Activated naive CD4-positive, alpha-beta T cell treated with anti-CD3 and anti-CD28 coated beads, Interleukin-2, amount 50 U/mL, for 24 hours (primary cell): ENCODE data around the gene SYNE3.

Experiments
- H3K27ac Mint-ChIP-seq: one replicate; pipeline ENCODE4 v1.8.0; 2021; ENCODE audit warnings: mild to moderate bottlenecking, mixed read lengths
- H3K27me3 Mint-ChIP-seq: one replicate; pipeline ENCODE4 v1.8.0; 2021; ENCODE audit warnings: mixed read lengths
- H3K36me3 Mint-ChIP-seq: one replicate; pipeline ENCODE4 v1.8.0; 2021; ENCODE audit warnings: mixed read lengths
- H3K4me1 Mint-ChIP-seq: one replicate; pipeline ENCODE4 v1.8.0; 2021; ENCODE audit warnings: mixed read lengths
- H3K4me3 Mint-ChIP-seq: one replicate; pipeline ENCODE4 v1.8.0; 2021; ENCODE audit warnings: mild to moderate bottlenecking, mixed read lengths
- H3K9me3 Mint-ChIP-seq: one replicate; pipeline ENCODE4 v1.8.0; 2021; ENCODE audit warnings: mixed read lengths

SYNE3 gene

GRCh38 chr14:95533822-95534221 lies 17.4 kb upstream of the SYNE3 start:
- no peaks in the 10 kb centered on the region for H3K27me3 Mint-ChIP-seq
- peak overlapping the region; percentile 95 for H3K27ac Mint-ChIP-seq
- H3K36me3 Mint-ChIP-seq: peaks cover 16% of the 10 kb centered on the region
- H3K9me3 Mint-ChIP-seq: no peaks in the 10 kb centered on the region
- H3K4me1 Mint-ChIP-seq: peaks cover 77% of the 10 kb centered on the region
- H3K4me3 Mint-ChIP-seq: peak overlapping the region; percentile 96

GRCh38 chr14:95533391-95533821 lies 17.0 kb upstream of the SYNE3 start:
- Mint-ChIP-seq H3K27me3 (no peaks in the 10 kb centered on the region), H3K9me3 (no peaks in the 10 kb centered on the region), H3K36me3 (peaks cover 16% of the 10 kb centered on the region), H3K27ac (peak overlapping the region; percentile 95), H3K4me1 (peaks cover 73% of the 10 kb centered on the region), H3K4me3 (peak overlapping the region; percentile 96)

GRCh38 chr14:95531969-95532368 lies 15.5 kb upstream of the SYNE3 start:
- H3K4me1 Mint-ChIP-seq: peaks cover 69% of the 10 kb centered on the region
- H3K36me3 Mint-ChIP-seq: peaks cover 16% of the 10 kb centered on the region
- H3K9me3 Mint-ChIP-seq: no peaks in the 10 kb centered on the region
- H3K4me3 Mint-ChIP-seq: peak overlapping the region; percentile 96
- no peaks in the 10 kb centered on the region for H3K27me3 Mint-ChIP-seq
- peak overlapping the region; percentile 36 for H3K27ac Mint-ChIP-seq

DNA sequence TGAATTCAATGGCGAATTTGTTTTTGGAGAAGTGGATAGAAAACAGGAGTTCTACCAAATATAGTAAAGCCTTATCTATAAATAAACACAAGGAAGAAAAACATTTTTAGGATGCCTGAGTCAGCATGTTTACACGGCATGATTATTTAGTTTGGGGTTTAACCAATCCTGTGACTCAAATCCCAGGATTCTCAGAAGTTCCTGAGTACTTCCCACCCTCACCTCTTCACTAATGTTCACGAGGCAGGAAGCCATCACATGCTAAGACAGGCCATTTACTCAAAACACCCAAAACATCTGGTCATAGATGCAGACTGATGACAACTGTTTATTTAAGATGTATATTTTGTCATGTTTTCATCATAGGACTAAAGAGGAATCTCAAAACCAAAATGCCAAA lies 15.0 kb upstream of the SYNE3 start:
- no peaks in the 10 kb centered on the region for H3K9me3 Mint-ChIP-seq
- H3K27ac Mint-ChIP-seq: peak overlapping the region; percentile 30
- no peaks in the 10 kb centered on the region for H3K27me3 Mint-ChIP-seq
- H3K4me1 Mint-ChIP-seq: peaks cover 68% of the 10 kb centered on the region
- H3K36me3 Mint-ChIP-seq: peaks cover 16% of the 10 kb centered on the region
- peak overlapping the region; percentile 36 for H3K4me3 Mint-ChIP-seq

GRCh38 chr14:95530473-95531276 lies 14.2 kb upstream of the SYNE3 start:
- Mint-ChIP-seq H3K27me3 (no peaks in the 10 kb centered on the region), H3K27ac (no peak overlapping the region), H3K4me3 (peak overlapping the region; percentile 55), H3K36me3 (peaks cover 16% of the 10 kb centered on the region), H3K9me3 (no peaks in the 10 kb centered on the region), H3K4me1 (peaks cover 68% of the 10 kb centered on the region)

- Mint-ChIP-seq H3K4me1 (peaks cover 79% of the 10 kb centered on the region), H3K36me3 (peaks cover 16% of the 10 kb centered on the region), H3K27me3 (no peaks in the 10 kb centered on the region), H3K27ac (peak overlapping the region; percentile 55), H3K4me3 (no peak overlapping the region), H3K9me3 (no peaks in the 10 kb centered on the region)
Measured at GRCh38 chr14:95529216-95529615, 12.8 kb upstream of the SYNE3 start.

DNA sequence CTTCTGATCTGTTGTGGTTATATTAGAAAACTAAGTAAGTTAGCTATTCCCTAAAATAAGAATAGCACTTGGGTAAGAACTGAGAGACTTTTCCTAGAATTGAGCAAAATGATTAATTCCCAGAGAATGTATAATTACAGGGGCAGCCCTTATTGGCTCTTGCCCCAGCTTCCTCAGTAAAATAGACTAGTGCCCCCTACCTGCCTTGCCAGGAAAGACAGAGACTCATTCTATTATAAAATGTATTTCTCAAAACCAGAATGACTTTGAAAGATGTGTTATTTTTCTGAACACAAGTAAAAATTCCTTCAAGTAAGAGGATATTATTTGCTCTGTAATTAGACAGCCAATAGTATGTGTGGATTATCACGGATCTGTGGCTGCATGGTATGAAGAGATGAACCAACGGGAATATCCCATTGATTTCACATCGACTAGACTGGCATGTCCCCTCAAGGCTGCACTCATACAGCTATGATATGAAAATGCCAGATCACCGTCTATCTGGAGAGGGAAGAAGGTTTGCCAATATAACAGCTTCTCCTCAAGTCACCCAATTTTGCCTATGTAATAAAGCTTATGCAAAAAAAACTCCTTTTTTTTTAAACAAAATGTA lies 11.0 kb upstream of the SYNE3 start:
- peaks cover 83% of the 10 kb centered on the region for H3K4me1 Mint-ChIP-seq
- peaks cover 8% of the 10 kb centered on the region for H3K36me3 Mint-ChIP-seq
- no peaks in the 10 kb centered on the region for H3K27me3 Mint-ChIP-seq
- H3K9me3 Mint-ChIP-seq: no peaks in the 10 kb centered on the region
- peak overlapping the region; percentile 86 for H3K27ac Mint-ChIP-seq
- H3K4me3 Mint-ChIP-seq: peak overlapping the region; percentile 51

GRCh38 chr14:95526483-95527386 lies 10.3 kb upstream of the SYNE3 start:
- Mint-ChIP-seq H3K27ac (peak overlapping the region; percentile 86), H3K4me1 (peaks cover 83% of the 10 kb centered on the region), H3K9me3 (no peaks in the 10 kb centered on the region), H3K4me3 (no peak overlapping the region), H3K27me3 (no peaks in the 10 kb centered on the region), H3K36me3 (peaks cover 1% of the 10 kb centered on the region)

- Mint-ChIP-seq H3K4me1 (peaks cover 80% of the 10 kb centered on the region), H3K9me3 (no peaks in the 10 kb centered on the region), H3K27me3 (no peaks in the 10 kb centered on the region), H3K36me3 (no peaks in the 10 kb centered on the region), H3K4me3 (no peak overlapping the region), H3K27ac (peak overlapping the region; percentile 81)
Measured at GRCh38 chr14:95525999-95526398, 9.5 kb upstream of the SYNE3 start.

DNA sequence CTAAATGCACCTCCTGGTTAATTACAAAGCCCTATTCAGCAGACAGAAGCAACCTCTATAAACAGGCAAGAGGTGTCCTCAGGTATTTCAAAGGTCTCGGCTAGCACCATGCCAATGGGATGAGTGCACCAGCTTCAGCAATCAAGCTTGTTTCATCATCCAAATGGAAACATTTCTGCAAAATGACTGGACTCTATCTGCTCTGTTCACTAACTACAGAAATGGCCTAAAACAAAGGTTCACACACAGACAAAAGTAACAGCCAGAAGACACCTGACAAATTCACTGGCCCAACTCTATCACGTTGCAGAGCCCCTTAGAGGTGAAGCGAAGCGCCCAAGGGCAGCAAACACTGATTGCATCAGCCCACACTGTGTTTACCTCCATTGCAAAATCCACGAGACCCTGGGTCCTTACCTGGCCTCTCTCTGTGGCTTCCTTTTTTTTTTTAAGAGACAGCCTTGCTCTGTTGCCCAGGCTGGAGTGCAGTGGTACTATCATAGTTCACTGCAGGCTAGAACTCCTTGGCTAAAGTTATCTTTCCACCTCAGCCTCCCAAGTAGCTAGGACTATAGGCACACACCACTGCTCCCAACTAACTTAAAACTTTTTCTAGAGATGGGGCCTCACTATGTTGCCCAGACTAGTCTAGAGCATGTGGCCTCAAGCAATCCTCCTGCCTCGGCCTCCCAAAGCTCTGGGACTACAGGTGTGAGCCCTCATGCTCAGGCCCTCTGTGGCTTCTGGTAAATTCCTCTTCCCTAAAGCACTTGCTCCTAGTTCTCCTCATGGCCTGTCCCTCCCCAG lies 8.5 kb upstream of the SYNE3 start:
- Mint-ChIP-seq H3K27ac (peak overlapping the region; percentile 98), H3K36me3 (no peaks in the 10 kb centered on the region), H3K9me3 (no peaks in the 10 kb centered on the region), H3K27me3 (no peaks in the 10 kb centered on the region), H3K4me3 (peak overlapping the region; percentile 82), H3K4me1 (peaks cover 76% of the 10 kb centered on the region)

GRCh38 chr14:95523815-95524448 lies 7.5 kb upstream of the SYNE3 start:
- Mint-ChIP-seq H3K4me1 (peaks cover 80% of the 10 kb centered on the region), H3K27me3 (no peaks in the 10 kb centered on the region), H3K27ac (peak overlapping the region; percentile 98), H3K9me3 (no peaks in the 10 kb centered on the region), H3K36me3 (no peaks in the 10 kb centered on the region), H3K4me3 (peak overlapping the region; percentile 82)

DNA sequence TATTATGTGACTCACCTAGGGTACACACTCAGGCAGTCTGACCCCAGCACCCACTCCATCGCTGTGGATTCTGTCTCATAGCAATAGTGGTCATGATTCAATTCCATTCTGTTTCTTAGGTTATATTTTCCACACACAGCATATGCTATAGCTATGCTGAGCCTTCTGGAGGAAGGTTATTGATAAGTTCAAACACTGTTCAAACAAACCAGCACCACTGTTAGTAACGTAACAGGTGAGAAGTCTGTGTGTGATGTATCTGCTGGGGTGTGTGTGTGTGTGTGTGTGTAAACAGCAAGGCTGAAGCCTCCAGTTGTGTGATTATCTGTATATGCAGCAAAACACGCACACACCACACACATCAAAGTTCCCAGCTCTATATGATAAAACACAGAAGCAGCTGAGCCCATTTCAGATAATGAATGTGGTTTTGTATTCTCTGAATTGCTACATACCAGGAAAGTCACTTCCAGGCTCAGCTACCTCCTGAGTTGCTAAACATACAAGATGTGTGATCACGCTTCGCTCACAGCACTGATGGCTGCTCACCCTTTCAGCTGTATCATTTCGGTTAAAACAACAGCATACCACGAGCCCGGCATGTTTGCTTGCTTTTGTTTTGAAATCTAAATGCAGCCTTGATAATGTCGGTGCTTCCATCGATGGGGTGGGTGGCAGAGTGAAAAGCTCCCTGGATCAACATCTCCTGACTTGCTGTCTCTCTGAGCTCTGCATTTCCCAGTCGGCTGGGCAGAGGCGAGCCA lies 6.8 kb upstream of the SYNE3 start:
- no peaks in the 10 kb centered on the region for H3K27me3 Mint-ChIP-seq
- H3K27ac Mint-ChIP-seq: peak overlapping the region; percentile 98
- H3K4me1 Mint-ChIP-seq: peaks cover 86% of the 10 kb centered on the region
- H3K9me3 Mint-ChIP-seq: no peaks in the 10 kb centered on the region
- H3K36me3 Mint-ChIP-seq: no peaks in the 10 kb centered on the region
- H3K4me3 Mint-ChIP-seq: peak overlapping the region; percentile 82

GRCh38 chr14:95522556-95522955 lies 6.1 kb upstream of the SYNE3 start:
- H3K9me3 Mint-ChIP-seq: no peaks in the 10 kb centered on the region
- H3K4me3 Mint-ChIP-seq: peak overlapping the region; percentile 82
- H3K4me1 Mint-ChIP-seq: peaks cover 90% of the 10 kb centered on the region
- peak overlapping the region; percentile 98 for H3K27ac Mint-ChIP-seq
- H3K27me3 Mint-ChIP-seq: no peaks in the 10 kb centered on the region
- H3K36me3 Mint-ChIP-seq: no peaks in the 10 kb centered on the region

DNA sequence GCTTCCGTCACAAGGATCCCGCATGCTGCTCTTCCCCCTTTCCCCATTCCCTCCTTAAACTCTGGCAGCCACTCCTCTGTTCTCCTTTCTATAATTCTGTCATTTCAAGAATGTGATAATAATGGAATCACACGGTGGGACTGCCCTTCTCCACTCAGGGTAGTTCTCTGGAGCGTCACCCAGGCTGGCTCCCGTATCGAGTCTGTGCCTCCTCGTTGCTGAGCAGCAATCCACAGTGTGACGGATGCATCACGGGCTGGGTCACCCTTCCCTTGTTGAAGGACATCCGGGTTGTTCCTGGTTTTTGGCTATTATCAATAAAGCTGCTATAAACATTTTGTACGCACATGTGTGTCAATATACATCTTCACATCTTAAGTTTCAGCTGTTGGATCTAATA lies 5.7 kb upstream of the SYNE3 start:
- Mint-ChIP-seq H3K4me3 (no peak overlapping the region), H3K36me3 (no peaks in the 10 kb centered on the region), H3K9me3 (no peaks in the 10 kb centered on the region), H3K27me3 (no peaks in the 10 kb centered on the region), H3K4me1 (peaks cover 90% of the 10 kb centered on the region), H3K27ac (peak overlapping the region; percentile 48)
